ENCODE measurements around the gene CRKL.
"Not testable (repeated sequence)": the region's sequence is repeated elsewhere in the genome, so short reads cannot be mapped to it uniquely, and the experiment has no call there.

Gene CRKL

GRCh38 chr22:20962491-20962945 is 45.3 kb downstream of the CRKL start:
- peaks cover 20% of the 10 kb centered on the region for H3K4me1 Mint-ChIP-seq (ENCODE audit: low read depth)
- H3K27ac Mint-ChIP-seq = no peak overlapping the region
- peaks cover 21% of the 10 kb centered on the region for H3K27me3 Mint-ChIP-seq
- H3K9me3 Mint-ChIP-seq = no peaks in the 10 kb centered on the region
- H3K4me3 Mint-ChIP-seq = no peak overlapping the region
- H3K36me3 Mint-ChIP-seq (ENCODE audit: low read depth) = no peaks in the 10 kb centered on the region

- no peak overlapping the region for H3K4me3 Mint-ChIP-seq
- H3K9me3 Mint-ChIP-seq = no peaks in the 10 kb centered on the region
- H3K27me3 Mint-ChIP-seq = peaks cover 14% of the 10 kb centered on the region
- H3K4me1 Mint-ChIP-seq (ENCODE audit: low read depth) = peaks cover 15% of the 10 kb centered on the region
- H3K36me3 Mint-ChIP-seq (ENCODE audit: low read depth) = no peaks in the 10 kb centered on the region
- no peak overlapping the region for H3K27ac Mint-ChIP-seq
These were observed 46.2 kb downstream of the CRKL start for GRCh38 chr22:20963201-20964052.

- H3K9me3 Mint-ChIP-seq = no peaks in the 10 kb centered on the region
- H3K36me3 Mint-ChIP-seq (ENCODE audit: low read depth) = no peaks in the 10 kb centered on the region
- no peak overlapping the region for H3K27ac Mint-ChIP-seq
- peak overlapping the region; percentile 66 for H3K4me3 Mint-ChIP-seq
- H3K27me3 Mint-ChIP-seq = peaks cover 14% of the 10 kb centered on the region
- peaks cover 16% of the 10 kb centered on the region for H3K4me1 Mint-ChIP-seq (ENCODE audit: low read depth)
These were observed 47.0 kb downstream of the CRKL start for GRCh38 chr22:20964090-20964798.

- Mint-ChIP-seq H3K27me3 (peaks cover 14% of the 10 kb centered on the region), H3K27ac (no peak overlapping the region), H3K4me3 (peak overlapping the region; percentile 66), H3K36me3 (ENCODE audit: low read depth) (no peaks in the 10 kb centered on the region), H3K9me3 (no peaks in the 10 kb centered on the region), H3K4me1 (ENCODE audit: low read depth) (peaks cover 16% of the 10 kb centered on the region)
These were observed 47.5 kb downstream of the CRKL start for GRCh38 chr22:20964799-20965103.

GRCh38 chr22:20965104-20965887 is 48.1 kb downstream of the CRKL start:
- H3K4me3 Mint-ChIP-seq = peak overlapping the region; percentile 7
- peaks cover 16% of the 10 kb centered on the region for H3K4me1 Mint-ChIP-seq (ENCODE audit: low read depth)
- H3K27me3 Mint-ChIP-seq = peaks cover 10% of the 10 kb centered on the region
- no peak overlapping the region for H3K27ac Mint-ChIP-seq
- H3K9me3 Mint-ChIP-seq = no peaks in the 10 kb centered on the region
- H3K36me3 Mint-ChIP-seq (ENCODE audit: low read depth) = no peaks in the 10 kb centered on the region

GRCh38 chr22:20965888-20966855 is 49.0 kb downstream of the CRKL start:
- no peaks in the 10 kb centered on the region for H3K9me3 Mint-ChIP-seq
- no peak overlapping the region for H3K4me3 Mint-ChIP-seq
- H3K27ac Mint-ChIP-seq = no peak overlapping the region
- peaks cover 10% of the 10 kb centered on the region for H3K27me3 Mint-ChIP-seq
- H3K4me1 Mint-ChIP-seq (ENCODE audit: low read depth) = peaks cover 16% of the 10 kb centered on the region
- H3K36me3 Mint-ChIP-seq (ENCODE audit: low read depth) = no peaks in the 10 kb centered on the region

GRCh38 chr22:20966883-20967696 is 49.9 kb downstream of the CRKL start, which contains the start of gene AIFM3:
AIFM3 (plus strand) TSS chr22:20967255; CDS start chr22:20967945, 690 bp downstream.
- H3K4me1 Mint-ChIP-seq (ENCODE audit: low read depth) = peaks cover 10% of the 10 kb centered on the region
- H3K27me3 Mint-ChIP-seq = peaks cover 10% of the 10 kb centered on the region
- no peaks in the 10 kb centered on the region for H3K36me3 Mint-ChIP-seq (ENCODE audit: low read depth)
- H3K9me3 Mint-ChIP-seq = no peaks in the 10 kb centered on the region
- H3K27ac Mint-ChIP-seq = no peak within 1 kb of the TSS
- no peak within 1 kb of the TSS for H3K4me3 Mint-ChIP-seq

- Mint-ChIP-seq H3K27me3 (peaks cover 10% of the 10 kb centered on the region), H3K4me1 (ENCODE audit: low read depth) (peaks cover 10% of the 10 kb centered on the region), H3K9me3 (no peaks in the 10 kb centered on the region), H3K36me3 (ENCODE audit: low read depth) (no peaks in the 10 kb centered on the region), H3K4me3 (no peak overlapping the region), H3K27ac (no peak overlapping the region)
These were observed 50.5 kb downstream of the CRKL start for GRCh38 chr22:20967697-20968211.

- Mint-ChIP-seq H3K27ac (no peak overlapping the region), H3K4me1 (ENCODE audit: low read depth) (peaks cover 10% of the 10 kb centered on the region), H3K27me3 (peaks cover 10% of the 10 kb centered on the region), H3K9me3 (no peaks in the 10 kb centered on the region), H3K4me3 (no peak overlapping the region), H3K36me3 (ENCODE audit: low read depth) (no peaks in the 10 kb centered on the region)
These were observed 51.2 kb downstream of the CRKL start for GRCh38 chr22:20968281-20968977.

GRCh38 chr22:20970939-20971657 is 53.9 kb downstream of the CRKL start:
- Mint-ChIP-seq H3K4me1 (ENCODE audit: low read depth) (peaks cover 3% of the 10 kb centered on the region), H3K27me3 (no peaks in the 10 kb centered on the region), H3K36me3 (ENCODE audit: low read depth) (no peaks in the 10 kb centered on the region), H3K4me3 (no peak overlapping the region), H3K27ac (no peak overlapping the region), H3K9me3 (no peaks in the 10 kb centered on the region)

GRCh38 chr22:20972014-20972694 is 54.9 kb downstream of the CRKL start:
- H3K4me3 Mint-ChIP-seq; H3K9me3 Mint-ChIP-seq; H3K4me1 Mint-ChIP-seq (ENCODE audit: low read depth); H3K27me3 Mint-ChIP-seq; H3K27ac Mint-ChIP-seq; H3K36me3 Mint-ChIP-seq (ENCODE audit: low read depth): not testable (repeated sequence)

All from stimulated activated naive CD8-positive, alpha-beta T cell treated with anti-CD3 and anti-CD28 coated beads, Interleukin-15, Interleukin-2, amounts not matched to agents 100 ng/mL and 50 ng/mL, for 24 hours (primary cell).